VCaP (cell line): ENCODE data around the gene C1orf56.
"Not testable (repeated sequence)": the region's sequence is repeated elsewhere in the genome, so short reads cannot be mapped to it uniquely, and the experiment has no call there.

Experiments used
- H3K27ac ChIP-seq: fragments of 450-650 bp; 2 replicates; pipeline ENCODE4 v1.5.1; 2017
- TF ChIP-seq, protein P1 (sequence below): fragments of 450-650 bp; conservative IDR thresholded peaks from 2 replicates; pipeline ENCODE4 v1.5.1; 2017; ENCODE audit warnings: mild to moderate bottlenecking, moderate library complexity

C1orf56 gene

DNA sequence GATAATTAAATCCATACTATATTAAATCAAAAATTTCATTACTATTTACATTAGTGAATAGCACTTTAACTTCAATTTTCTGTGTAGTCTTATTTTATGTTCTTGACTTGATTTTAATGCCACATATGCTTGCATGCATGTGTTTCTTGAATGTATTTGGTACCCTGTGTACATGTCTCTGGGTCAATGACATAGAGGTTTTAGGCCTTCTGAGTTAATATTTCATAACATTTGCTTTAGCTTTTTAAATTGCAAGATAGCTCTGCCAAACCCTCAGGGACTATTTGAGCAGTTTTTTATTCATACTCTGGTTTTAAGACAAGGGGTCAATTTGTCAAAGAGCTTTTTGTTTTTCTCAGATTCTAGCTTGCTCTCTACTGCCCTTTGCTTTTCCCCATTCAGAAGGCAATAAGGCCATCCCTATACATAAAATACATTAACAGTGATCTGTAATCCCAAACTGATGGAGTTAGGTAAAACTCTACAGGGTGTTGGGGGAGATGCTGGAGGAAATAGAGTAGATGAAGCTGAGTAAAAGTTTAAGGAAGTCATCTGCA, 17.6 kb downstream of the C1orf56 start:
- TF ChIP-seq, protein P1, sequence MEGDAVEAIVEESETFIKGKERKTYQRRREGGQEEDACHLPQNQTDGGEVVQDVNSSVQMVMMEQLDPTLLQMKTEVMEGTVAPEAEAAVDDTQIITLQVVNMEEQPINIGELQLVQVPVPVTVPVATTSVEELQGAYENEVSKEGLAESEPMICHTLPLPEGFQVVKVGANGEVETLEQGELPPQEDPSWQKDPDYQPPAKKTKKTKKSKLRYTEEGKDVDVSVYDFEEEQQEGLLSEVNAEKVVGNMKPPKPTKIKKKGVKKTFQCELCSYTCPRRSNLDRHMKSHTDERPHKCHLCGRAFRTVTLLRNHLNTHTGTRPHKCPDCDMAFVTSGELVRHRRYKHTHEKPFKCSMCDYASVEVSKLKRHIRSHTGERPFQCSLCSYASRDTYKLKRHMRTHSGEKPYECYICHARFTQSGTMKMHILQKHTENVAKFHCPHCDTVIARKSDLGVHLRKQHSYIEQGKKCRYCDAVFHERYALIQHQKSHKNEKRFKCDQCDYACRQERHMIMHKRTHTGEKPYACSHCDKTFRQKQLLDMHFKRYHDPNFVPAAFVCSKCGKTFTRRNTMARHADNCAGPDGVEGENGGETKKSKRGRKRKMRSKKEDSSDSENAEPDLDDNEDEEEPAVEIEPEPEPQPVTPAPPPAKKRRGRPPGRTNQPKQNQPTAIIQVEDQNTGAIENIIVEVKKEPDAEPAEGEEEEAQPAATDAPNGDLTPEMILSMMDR, result no peak
- no peak overlapping the region for H3K27ac ChIP-seq

DNA sequence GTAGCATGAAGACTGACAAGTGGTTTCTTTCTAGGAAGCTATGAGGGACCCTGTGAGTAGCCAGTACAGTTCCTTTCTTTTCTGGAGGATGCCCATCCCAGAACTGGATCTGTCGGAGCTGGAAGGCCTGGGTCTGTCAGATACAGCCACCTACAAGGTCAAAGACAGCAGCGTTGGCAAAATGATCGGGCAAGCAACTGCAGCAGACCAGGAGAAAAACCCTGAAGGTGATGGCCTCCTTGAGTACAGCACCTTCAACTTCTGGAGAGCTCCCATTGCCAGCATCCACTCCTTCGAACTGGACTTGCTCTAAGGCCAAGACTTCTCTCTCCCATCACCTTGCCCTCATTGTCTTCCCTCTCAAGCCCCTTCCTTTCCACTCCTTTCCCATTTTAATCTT, 19.6 kb downstream of the C1orf56 start:
- TF ChIP-seq, protein P1, result no peak
- no peak overlapping the region for H3K27ac ChIP-seq

DNA sequence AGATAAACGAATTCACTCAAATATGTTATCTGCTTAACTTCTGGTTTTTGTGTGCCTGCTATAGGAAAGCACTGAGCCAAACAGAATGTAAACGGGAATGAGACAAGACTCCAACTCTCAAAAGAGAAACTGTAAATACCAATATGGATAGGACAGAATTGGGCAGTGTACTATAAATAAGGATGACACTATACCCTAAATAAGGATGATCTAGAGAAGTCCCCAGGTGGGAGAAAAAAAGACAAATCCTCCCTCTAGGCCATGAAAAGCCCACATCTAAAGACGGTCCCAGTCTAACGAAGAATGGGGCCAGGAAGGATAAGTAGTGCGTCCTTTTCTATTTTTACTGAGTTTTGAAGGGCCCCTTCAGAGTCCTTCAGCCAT, 21.5 kb downstream of the C1orf56 start:
- TF ChIP-seq, protein P1, result no peak
- H3K27ac ChIP-seq, result peak overlapping the region; percentile 100

DNA sequence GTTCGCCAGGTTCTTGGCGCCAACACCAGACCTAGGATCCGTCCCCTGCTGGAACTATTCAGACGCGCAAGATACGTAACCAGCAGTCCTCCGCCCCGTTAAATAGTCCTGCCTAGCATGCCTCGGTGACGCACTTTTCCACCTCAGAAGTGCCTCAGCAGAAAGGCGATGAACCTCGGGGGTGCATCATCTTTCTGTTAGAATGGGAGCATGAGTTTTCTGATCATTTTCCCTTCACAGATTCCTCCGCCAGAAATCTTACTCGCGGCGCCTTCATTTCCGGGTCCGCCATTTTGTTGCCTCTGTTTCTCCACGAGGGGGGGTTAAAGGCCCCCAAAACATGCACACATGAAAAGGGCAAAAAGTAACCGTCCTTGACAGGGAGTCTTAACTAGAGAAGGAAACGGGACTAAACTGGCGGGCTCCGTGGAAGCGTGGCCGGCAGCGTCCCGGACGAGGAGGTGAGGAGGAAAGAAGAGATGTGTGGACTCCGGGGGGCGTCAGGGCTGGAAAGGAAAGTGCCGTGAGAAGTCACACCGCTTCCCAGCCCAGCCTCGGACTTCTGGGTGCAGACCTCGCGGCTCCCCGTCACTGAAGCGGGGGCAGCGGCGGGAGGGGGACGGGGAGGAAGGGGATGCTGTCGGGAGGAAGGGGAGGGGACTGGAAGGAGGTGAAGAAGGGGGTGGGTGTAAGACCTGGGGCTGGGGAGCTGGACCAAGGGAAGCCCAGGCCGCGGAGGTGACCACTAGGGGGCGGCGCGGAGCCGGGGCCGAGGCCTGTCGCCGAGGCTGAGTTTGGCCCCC, 23.1 kb downstream of the C1orf56 start, which contains the start of gene GABPB2:
Gene GABPB2, plus strand, starts transcription at position 288 of the 803 bp plus-strand sequence. CDS start 17,429 bp downstream, outside the sequence.
- TF ChIP-seq, protein P1, result peak; percentile 98
- H3K27ac ChIP-seq, result peak within 1 kb of the TSS; percentile 100

DNA sequence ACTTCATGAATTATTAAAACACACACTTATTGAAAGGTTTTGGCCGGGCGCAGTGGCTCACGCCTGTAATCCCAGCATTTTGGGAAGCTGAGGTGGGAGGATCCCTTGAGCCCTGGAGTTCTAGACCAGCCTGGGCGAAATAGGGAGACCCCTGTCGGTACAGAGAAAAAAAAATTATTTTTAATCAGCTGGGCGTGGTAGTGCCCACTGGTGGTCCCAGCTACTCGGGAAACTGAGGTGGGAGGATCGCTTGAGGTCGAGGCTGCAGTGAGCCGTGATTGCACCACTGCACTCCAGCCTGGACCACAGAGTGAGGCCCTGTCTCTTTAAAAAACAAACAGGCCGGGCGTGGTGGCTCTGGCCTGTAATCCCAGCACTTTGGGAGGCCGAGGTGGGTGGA, 24.7 kb downstream of the C1orf56 start:
- TF ChIP-seq, protein P1, result no peak
- no peak overlapping the region for H3K27ac ChIP-seq

DNA sequence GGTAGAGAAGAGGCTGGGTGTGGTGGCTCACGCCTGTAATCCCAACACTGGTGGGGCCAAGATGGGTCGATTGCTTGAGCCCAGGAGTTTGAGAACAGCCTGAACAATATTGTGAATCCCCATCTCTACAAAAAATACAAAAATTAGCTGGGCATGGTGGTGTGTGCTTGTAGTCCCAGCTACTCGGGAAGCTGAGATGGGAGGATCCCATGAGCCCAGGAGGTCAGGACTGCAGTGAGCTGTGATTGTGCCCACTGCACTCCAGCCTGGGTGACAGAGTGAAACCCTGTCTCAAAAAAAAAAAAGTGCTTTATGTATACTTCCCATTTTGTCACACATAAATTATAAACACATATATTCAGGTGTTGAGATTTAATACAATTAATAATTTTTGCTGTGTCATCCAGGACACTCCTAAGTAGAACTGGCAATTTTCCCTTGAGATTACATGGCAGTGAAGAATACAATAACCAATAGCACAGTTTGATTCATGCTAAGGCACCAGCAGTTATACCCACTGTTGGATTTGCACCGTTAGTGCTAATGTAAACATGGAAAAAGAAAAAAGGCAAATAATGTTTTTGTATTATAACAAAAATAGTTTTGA, 38.5 kb downstream of the C1orf56 start:
- TF ChIP-seq, protein P1, result no peak
- no peak overlapping the region for H3K27ac ChIP-seq

DNA sequence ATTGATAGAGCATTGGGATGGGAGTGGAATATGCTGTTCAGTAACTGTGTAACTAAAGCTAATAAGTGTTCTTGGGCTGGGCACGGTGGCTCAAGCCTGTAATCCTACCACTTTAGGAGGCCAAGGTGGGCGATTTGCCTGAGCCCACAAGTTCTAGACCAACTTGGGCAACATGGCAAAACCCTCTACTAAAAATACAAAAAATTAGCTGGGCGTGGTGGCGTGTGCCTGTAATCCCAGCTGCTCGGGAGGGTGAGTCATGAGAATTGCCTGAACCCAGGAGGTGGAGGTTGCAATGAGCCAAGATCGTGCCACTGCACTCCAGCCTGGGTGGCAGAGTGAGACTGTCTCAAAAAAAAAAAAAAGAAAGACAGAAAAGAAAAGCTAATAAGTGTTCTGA, 49.9 kb downstream of the C1orf56 start:
- H3K27ac ChIP-seq, result not testable (repeated sequence)
